ENCODE results near the gene GARNL3.
A peak's percentile ranks its signal among the peaks of the same experiment; 100 is the strongest.

Gene GARNL3

DNA sequence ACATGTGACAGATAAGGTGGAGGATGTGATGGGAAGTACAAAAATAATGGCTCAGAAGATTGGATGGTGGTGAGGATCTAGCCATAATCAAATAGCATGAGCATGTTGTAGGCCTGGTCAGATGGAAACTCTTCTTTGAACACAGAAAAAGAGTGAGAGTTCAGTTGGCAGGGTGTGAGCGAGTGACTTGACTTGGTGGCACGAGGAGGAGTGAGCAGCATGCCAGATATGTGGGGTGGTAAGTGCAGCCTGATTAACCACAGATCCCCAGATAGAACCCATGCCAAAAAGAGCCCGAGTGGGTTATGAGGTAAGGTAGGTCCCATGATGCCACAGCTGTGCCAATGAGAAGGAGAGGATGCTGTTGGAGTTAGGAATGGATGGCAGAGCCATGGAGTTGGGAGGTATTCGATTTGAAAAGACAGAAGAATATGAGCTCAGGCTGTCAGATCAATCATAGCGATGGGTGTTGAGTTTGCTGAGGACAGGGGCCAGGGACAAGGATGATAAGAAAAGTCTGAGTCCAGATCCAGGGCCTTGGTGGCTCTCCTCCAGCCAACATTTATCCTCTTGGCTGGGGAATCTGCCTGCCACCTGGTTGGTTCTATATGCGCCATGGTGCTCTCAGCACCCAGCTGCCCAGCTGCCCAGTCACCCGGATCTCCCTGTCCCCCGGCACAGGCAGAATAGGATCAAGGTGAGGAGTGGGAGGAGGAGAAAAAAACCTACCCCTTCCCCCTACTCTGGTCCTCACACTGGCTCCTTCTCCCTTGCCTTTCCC lies 16.5 kb downstream of the GARNL3 start:
- no peak for DNase-seq

DNA sequence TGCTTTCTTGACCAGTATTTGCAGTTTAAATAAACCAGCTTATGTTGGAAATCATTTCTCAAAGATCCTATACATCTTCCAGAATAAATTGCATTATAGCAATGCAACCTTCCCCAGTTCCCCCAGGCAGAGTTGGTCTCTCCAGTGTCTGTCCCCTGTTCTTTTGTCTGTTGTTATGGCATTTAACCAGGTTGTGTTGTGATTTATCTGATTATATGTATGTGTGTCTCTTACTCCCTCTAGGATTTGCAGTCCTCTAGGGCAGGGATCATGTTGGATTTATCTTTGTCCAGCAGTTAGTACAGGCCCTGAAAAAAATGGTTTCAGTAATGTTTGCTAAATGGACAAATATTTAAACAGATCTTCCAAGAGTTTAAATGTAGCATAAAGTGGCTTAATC lies 17.3 kb downstream of the GARNL3 start:
- no peak for DNase-seq

DNA sequence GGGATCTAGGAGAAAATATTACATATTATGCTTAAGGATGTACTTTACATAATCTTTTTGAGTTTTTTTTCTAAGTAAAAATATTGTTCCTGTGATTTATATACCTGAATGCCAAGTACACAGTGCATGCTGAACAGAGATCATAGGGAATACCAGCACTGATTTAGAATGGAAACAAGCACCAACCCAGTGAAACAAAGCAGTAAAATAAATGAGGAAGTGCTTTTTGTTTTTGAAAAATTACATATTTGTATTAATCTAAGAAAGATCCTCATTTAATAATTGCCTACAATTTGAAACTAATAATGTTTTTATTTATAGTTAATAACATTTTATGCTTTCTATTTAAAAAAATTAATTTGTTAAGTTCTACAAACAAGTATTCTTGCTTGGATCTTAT lies 18.0 kb downstream of the GARNL3 start:
- no peak for DNase-seq

DNA sequence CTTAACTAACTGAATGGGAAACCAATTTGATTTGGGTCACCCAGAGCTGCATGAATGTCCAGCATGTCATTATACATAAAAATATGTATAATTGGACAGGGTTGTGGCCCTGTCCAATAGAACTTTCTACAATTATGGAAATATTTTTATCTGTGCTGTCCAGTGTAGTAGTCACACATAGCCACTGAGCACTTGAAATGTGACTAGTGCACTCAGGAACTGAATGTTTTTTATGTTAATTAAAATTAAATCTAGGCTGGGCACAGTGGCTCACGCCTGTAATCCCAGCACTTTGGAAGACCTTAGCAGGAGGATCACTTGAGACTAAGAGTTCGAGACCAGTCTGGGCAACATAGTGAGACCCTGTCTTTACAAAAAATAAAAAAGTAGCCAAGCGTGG lies 18.6 kb downstream of the GARNL3 start:
- no peak for DNase-seq

DNA sequence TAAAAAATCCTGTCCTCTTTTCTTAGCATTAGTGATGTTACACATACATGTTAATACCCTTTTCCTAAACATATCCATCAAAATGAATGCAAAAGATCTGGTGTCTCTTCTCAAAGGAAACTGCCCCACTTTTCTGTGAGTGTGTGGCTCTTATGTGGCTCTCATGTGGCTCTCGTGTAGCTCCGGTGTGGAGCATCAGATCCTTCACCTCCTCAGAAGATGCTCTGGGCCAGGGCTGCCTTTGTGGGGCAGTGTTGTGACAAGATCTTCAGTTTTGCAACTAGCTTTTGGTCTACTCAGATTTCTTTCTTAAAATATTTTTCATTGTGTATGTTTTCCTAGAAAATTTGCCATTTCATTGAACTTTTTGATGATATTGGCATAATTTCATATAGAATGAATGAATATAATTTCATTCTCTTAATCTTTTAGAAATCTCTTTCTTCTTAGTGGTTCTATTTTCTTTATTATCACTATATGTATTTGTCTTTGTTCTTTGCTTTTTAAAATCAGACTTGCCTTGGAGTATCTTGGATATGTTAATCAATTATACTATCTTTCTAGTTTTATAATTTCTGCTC lies 19.4 kb downstream of the GARNL3 start:
- DNase-seq = no peak

DNA sequence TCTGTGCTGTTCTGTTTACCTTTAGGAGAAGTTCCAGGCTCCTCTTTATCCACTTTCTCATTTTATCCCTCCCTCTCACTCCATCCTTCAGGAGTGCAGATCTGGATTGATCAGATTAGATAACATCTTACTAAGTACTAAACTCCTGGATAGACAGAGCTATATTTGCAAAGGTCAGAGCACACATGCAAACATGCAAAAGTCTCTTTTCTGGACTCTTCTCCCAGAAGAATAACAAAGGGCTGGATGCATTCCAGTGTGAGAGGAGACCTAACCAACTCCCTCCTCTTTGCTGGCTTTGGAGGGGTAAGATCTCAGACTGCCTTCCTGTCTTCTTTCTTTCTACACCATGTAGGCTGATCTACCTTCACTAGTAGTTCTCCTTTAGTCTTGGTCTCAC lies 21.4 kb downstream of the GARNL3 start:
- no peak for DNase-seq

DNA sequence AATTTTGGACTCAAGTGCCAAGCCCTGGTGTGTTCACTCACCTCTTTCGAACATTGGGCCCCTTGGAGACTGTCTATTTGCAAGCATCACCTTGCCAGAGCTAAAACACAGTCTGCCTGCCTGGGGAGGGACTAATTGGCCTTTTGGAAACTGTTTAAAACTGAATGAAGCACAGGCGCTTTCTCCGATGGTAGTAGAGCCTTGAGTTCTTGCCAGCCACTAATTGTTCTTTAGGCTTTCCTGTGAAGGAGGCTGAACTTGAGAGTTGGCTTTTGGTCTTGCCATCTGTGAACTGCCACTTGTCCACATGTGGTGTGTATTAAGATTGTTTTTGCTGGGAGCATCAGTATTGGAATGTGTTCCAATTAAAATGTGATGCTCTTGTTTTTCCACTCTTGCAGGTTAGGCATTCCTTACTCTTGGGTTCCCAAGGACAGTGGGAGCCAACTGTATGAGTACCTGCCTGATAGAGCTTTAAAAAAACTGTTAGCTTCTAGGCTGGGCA lies 26.0 kb downstream of the GARNL3 start:
- no peak for DNase-seq

DNA sequence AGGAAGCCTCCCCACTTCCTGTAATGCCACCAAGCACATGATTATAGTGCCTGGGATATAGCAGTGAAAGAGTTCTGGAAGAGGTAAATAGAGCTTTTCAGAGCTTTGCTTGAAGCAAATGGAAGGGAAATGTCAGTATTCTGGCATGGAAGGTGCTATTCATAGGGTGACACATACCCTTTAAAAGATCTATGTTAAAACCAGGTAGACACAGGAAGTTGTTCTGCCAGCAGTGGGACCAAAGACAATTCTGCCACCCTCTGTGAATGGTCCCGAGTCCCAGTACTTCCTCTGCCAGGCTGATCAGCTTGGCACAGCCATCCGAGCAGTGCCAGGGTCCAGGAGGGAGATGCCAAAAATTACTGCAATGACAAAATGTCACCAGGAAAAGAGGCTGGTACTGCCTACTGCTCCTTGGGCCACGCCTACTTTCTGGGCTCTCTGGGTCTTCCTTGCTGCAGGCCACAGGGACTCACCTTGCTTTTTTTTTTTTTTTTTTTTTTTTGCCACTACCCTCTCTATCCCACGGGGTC lies 26.7 kb downstream of the GARNL3 start:
- no peak for DNase-seq

DNA sequence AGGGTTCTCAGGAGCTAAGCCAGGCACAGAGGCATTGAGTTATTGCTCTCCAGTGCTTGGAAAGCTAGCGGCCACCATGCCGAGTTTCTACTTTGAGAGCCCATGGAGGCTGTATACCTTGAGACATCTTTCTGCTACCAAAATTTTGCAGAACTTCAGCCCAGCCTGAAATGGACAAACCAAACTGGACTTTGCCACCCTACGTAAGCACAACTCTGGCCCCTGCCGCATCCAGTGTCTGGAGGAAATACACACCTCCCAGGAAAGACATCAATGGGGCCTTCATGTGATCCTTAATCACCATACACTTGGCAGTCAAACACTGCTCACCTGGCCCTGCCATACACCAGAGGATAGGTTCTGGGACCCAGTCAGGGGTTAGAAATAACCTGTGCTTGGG lies 27.8 kb downstream of the GARNL3 start:
- DNase-seq = no peak

DNA sequence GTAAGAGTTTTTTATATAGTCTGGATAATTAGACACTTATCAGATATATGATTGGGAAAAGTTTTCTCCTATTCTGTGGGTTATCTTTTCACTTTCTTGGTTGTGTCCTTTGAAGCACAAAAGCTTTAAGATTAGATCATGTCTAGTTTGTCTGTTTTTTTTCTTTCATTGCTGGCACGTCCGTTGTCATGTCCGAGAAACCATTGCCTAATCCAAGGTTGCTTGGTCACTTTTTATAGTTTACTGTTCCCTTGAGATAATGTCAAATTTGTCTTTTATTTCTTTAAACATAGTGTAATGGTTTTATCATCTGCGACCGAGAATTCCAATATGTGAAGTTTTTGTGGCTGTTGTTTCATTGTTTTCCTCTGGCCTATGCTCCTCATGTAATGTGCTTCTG lies 28.8 kb downstream of the GARNL3 start:
- DNase-seq = no peak

DNA sequence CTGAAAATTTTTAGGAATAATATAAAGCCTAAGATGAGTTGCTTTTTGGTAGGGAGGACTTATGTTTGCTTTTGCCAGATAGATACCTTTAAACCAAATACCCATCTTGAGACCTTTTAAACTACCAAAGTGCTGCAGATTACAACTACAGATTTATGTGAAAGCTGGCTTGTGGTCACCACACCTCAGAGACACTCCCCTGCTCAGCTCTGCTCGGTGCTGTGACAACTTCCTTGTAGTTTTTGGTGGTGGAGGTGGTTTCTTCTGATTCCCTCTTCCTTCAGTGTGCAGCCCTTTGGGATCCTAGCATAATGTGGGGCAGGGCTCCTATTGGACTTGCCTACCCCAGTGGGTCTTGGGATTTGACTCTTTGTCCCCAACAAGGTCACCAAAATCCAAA lies 29.2 kb downstream of the GARNL3 start:
- DNase-seq = no peak

DNA sequence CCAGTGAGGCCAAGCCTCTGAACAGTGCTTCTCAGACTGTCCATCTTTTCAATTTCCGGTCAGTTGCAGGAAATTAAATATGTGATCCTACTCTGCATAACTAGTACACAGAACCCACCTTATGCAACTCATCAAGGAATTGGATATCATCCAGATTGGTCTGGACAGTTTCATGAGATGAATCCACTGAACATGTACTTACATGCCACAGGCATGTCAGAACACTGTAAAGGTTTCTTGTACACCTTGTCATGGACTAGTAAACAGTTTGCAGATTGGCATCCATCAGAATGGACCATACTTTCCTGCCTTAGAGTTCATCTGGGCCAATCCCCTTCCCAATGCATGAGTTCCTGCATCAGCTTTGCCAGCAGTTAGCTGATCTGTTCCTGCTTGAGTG lies 30.4 kb downstream of the GARNL3 start:
- no peak for DNase-seq

DNA sequence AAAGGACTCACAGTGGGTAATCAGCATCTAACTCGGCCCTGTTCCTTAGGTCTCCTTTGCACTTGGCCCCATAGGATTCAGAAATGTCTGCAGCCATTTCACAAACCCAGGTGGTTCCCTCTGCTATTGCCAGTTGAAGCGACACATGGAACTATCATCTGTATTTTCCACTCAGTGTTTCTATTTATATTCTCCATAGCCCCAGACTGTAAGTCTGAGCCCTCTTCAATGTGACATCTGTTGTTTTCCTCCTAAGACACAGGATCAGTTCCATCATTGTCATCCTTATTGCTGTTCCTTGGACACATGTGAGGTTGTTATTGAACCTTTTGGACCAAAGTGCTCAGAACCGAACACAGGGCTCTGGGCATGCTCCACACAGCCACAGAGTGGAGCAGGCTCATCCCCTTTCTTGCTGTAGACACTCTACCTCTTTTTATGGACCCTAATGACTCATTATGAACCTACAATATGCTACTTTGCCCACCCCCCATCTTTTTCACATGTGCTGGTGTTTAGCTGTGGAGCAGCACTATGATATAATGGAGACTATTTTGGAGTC lies 36.4 kb downstream of the GARNL3 start:
- no peak for DNase-seq

DNA sequence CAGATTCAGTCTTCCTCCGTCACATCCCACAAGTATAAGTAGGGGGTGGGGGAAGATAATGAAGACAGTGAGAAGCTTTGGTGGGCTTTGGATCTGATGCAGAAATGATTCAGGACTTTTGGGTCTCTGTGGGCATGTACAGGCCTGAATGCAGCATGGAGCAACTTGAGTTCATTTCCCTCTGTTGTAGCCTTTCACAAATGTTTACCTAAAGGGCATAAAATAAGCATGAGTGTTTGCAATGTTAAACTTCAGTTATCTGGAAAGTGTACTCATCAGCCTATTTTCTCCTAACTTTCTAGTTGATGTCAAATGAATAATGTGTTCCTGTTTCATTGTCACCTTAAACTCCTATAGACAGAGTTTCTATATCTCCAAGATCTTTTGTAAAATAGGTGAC lies 39.3 kb downstream of the GARNL3 start:
- no peak for DNase-seq

DNA sequence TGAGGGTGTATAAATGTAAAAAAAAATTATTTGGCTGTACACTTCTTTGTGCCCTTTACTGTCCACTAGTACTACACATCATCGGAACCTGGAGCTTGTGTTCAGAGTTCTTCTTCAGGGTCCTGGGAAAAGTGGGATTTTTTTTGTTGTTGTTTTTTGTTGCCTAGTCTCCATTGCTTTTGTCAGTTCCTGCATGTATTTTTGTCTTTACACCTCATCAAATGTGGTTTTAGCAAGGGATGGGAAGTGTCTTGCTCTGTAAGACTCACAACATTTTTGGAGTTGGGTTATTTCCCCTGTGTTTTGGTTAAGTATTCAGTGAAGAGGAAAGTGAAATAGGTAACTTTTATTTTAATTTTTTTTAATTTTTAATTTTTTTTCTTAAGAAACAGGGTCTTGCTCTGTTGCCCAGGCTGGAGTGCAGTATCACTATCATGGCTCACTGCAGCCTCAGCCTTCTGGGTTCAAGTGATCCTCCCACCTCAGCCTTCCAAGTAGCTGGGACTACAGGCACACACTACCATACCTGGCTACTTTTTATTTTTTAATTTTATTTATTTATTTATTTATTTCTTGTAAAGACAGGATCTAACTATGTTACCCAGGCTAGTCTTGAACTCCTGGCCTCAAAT lies 40.7 kb downstream of the GARNL3 start:
- no peak for DNase-seq

DNA sequence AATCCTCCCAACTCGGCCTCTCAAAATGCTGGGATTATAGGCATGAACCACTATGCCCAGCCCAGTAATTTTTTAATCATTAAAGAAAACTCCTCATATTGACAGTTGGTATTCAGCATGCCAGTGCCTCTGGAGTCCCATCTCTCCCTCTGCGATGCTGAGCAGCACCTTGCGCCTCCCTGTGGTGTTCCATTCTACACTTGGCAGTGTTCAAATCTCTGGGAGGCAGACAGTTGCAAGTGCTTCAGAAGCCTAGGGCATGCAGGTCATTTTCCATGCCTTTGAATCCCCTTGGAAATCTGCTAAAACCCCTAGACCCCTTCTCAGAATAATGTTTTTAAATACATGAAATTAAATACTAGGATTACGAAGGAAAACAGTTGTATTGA lies 41.3 kb downstream of the GARNL3 start:
- no peak for DNase-seq

DNA sequence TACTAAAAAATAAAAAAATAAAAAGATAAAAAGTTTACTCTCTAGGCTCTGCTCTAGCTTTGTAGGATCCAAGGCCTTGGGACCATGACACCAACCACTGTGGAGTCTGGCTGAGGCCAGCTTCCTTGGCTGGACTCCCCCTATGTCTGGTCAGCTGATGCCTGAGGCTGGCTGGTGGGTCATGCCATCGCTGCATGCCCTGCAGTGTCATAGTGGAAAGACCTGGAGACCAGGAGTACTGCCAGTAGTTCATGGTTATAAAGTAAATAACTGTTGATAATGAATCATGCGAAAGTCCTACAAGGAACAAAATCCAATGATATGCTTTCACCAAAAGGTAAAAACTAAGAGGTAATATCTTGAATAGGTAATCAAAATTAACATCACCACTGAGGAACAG lies 43.2 kb downstream of the GARNL3 start:
- no peak for DNase-seq

DNA sequence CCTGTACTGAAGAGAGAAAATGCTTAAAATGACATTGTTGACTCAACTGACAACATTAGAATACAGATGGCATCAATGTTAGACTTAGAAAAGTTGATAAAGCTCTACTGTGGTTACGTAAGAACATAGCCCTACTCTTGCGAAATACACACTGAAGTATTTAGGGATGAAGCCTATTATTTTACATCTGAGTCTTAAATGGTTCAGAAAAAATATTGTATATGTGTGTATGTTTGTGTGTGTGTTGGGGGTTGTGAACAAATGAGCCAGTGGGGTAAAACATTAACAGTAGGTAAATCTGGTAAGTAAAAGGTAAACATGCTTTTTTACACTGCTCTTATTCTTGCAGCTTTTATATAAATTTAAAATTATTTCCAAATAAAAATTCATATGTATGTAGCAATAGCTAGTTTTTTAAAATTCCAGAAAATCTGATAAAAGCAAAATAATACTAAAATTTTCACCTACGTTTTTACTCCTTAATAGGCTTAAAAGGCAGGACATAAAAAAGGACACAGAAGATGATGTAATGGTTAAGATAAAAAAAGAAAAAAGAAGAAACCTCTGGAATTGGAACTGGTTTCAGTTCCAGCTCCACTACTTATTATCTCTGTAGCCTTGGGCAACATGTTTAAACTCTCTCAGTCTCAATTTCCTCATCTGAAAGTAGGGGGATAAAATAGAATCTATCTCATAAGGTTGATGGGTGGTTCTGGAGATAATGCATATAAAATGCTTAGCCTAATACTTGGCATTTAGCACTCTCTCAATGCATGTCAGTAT lies 44.3 kb downstream of the GARNL3 start:
- no peak for DNase-seq

DNA sequence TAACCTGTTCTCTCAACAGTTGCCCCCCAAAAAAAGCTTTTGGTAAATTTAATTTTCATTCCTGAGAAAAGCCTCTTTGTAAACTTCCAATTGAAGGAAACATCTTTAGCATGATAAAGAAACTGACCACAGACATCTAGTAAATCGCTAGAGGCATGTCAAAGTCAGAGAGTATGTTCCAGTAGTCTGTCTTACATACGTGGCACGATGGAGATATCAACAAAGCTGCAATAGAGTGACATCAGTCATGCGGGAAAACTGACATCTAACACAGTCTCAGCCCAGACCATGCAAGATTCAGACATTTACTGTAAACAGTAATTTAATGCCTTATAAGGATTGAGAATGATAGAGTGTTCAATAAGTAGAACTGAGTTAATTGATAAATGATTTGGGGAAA lies 45.1 kb downstream of the GARNL3 start:
- no peak for DNase-seq

DNA sequence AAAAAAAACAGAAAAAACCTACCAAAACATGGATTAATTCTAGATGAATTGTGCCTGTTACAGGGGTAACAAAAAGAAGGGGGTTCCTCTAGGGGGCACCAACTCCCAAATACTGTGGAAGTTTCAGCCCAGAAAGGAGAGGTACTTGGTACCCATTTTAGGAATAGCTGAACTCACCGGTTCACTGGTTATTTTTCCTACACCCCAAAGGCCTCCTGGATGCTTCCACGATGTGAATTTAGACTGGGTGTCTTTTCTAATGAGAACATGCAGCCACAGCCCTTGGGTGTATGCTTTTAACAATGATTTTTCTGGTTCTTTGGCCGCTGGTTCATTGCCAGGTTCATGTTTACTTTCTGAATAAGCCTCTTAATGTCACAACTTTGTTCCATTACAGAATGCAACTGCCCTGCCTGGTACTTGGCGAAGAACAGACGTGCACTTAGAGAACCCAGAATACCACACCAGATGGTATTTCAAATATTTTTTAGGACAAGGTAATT lies 46.7 kb downstream of the GARNL3 start:
- DNase-seq = peak; percentile 62

DNA sequence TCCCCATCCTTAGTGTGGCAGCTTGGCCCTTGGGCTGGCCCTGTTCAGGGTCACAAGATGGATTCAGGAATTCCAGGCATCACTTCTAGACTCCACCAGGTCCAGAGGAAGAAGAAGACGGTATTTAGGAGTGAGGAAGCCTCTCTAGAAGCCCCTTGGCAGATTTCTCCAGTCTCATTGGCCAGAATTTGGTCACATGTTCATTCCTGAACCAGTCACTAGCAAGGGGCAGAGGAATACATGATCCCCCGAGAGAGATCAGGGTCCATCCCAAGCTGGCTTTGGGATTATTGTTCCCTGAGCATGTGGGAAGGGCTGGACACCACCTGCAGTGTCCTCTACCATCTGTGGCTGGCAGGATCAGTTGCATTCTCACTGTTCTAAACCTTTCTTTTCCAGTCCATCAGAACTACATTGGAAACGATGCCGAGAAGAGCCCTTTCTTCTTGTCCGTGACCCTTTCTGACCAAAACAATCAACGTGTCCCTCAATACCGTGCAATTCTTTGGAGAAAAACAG lies 48.5 kb downstream of the GARNL3 start:
- DNase-seq = no peak

DNA sequence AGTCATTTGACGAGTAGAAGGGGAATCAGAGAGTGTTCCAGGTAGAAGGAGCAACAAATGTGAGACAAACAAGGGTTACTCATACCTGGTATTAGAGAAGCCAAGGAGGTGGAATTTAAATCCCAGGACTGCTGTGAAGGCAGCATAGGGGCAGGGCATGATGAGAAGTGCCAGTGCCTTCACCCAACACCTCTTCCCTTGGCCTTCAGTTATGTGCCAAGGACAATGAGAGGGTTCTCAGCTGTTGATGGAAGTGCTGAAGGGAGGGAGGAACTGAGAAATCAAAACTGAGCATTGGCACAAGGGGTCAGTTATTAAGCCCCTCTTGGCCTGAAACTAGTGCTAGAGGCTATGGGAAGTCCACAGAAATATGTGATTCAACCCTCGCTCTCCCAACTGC lies 50.3 kb downstream of the GARNL3 start:
- no peak for DNase-seq
